ENCODE measurements around the gene KCNJ4.

- TF ChIP-seq POLR2A (IDR thresholded peaks at IDR 0.05) (no peak), CTCF (IDR thresholded peaks at IDR 0.05) (no peak)
Measured at GRCh38 chr22:38501797-38502672, 47.0 kb upstream of the KCNJ4 start.

Measured in thyroid gland (tissue), 4 donors.